OCI-LY1 (cell line): ENCODE measurements around the gene LMF1.
"Not testable (repeated sequence)": the region's sequence is repeated elsewhere in the genome, so short reads cannot be mapped to it uniquely, and the experiment has no call there.

Experiments used
- H2AFZ ChIP-seq: fragments of 200-600 bp; sonication (generic), shearing (Covaris generic); 2 replicates; pipeline ENCODE4 v1.6.0; 2014; ENCODE audit warnings: antibody characterized with exemption, mild to moderate bottlenecking, low read length
- H3F3A ChIP-seq: fragments of 200-600 bp; sonication (generic), shearing (Covaris generic); 2 replicates; pipeline ENCODE4 v1.6.0; 2014; ENCODE audit warnings: mild to moderate bottlenecking, antibody characterized with exemption, low read length, moderate library complexity; ENCODE audit not compliant: insufficient read depth
- H3K27ac ChIP-seq: fragments of 200-600 bp; sonication (generic); 2 replicates; pipeline ENCODE4 v1.5.1; 2014; ENCODE audit warnings: low read length, mixed run types, mild to moderate bottlenecking, low read depth; ENCODE audit not compliant: poor library complexity, severe bottlenecking
- H3K27me3 ChIP-seq: fragments of 200-600 bp; sonication (generic); 2 replicates; pipeline ENCODE4 v1.6.0; 2014; ENCODE audit warnings: antibody characterized with exemption, mild to moderate bottlenecking, low read length, moderate library complexity; ENCODE audit not compliant: insufficient read depth
- H3K36me3 ChIP-seq: fragments of 200-600 bp; sonication (generic); 2 replicates; pipeline ENCODE4 v1.6.1; 2014; ENCODE audit warnings: mild to moderate bottlenecking, antibody characterized with exemption, low read length, moderate library complexity, mixed read lengths; ENCODE audit not compliant: insufficient read depth
- H3K4me1 ChIP-seq: fragments of 200-600 bp; sonication (generic); 2 replicates; pipeline ENCODE4 v1.5.1; 2014; ENCODE audit warnings: mild to moderate bottlenecking, low read length, moderate library complexity; ENCODE audit not compliant: insufficient read depth, severe bottlenecking
- H3K4me2 ChIP-seq: fragments of 200-600 bp; sonication (generic), shearing (Covaris generic); 2 replicates; pipeline ENCODE4 v1.6.1; 2014; ENCODE audit warnings: low read length
- H3K4me3 ChIP-seq: fragments of 200-600 bp; sonication (generic); 2 replicates; pipeline ENCODE4 v1.5.1; 2014; ENCODE audit warnings: low read length, low read depth, mild to moderate bottlenecking, mixed read lengths; ENCODE audit not compliant: poor library complexity, severe bottlenecking
- H3K79me2 ChIP-seq: fragments of 200-600 bp; shearing (Covaris generic); 2 replicates; pipeline ENCODE4 v1.6.1; 2016; ENCODE audit warnings: mixed run types, low read length, mixed read lengths; ENCODE audit not compliant: insufficient read depth
- H3K9ac ChIP-seq: fragments of 200-600 bp; sonication (generic), shearing (Covaris generic); 2 replicates; pipeline ENCODE4 v1.6.1; 2014; ENCODE audit warnings: mild to moderate bottlenecking, low read length, mixed read lengths
- H3K9me2 ChIP-seq: fragments of 200-600 bp; sonication (generic), shearing (Covaris generic); 2 replicates; pipeline ENCODE4 v1.6.1; 2014; ENCODE audit warnings: low read depth, mild to moderate bottlenecking, low read length, mixed read lengths
- H3K9me3 ChIP-seq: fragments of 200-600 bp; shearing (Covaris generic); 2 replicates; pipeline ENCODE4 v1.6.1; 2014; ENCODE audit warnings: low read length, mixed read lengths
- H4K20me1 ChIP-seq: fragments of 200-600 bp; sonication (generic), shearing (Covaris generic); 2 replicates; pipeline ENCODE4 v1.6.0; 2016; ENCODE audit warnings: mild to moderate bottlenecking, low read length; ENCODE audit not compliant: insufficient read depth
- EZH2 ChIP-seq: fragments of 200-600 bp; sonication (generic), shearing (Covaris generic); IDR thresholded peaks from 2 replicates; pipeline ENCODE4 v1.8.0; 2017; ENCODE audit warnings: borderline replicate concordance, mixed run types, mild to moderate bottlenecking, antibody characterized with exemption, low read length, moderate library complexity, mixed read lengths
- TF ChIP-seq, protein P1 (sequence below): fragments of 200-600 bp; sonication (generic), shearing (Covaris generic); IDR thresholded peaks from 2 replicates; pipeline ENCODE4 v1.5.1; 2017; ENCODE audit warnings: mild to moderate bottlenecking, antibody characterized with exemption, low read length, moderate library complexity, mixed read lengths

LMF1 gene

DNA sequence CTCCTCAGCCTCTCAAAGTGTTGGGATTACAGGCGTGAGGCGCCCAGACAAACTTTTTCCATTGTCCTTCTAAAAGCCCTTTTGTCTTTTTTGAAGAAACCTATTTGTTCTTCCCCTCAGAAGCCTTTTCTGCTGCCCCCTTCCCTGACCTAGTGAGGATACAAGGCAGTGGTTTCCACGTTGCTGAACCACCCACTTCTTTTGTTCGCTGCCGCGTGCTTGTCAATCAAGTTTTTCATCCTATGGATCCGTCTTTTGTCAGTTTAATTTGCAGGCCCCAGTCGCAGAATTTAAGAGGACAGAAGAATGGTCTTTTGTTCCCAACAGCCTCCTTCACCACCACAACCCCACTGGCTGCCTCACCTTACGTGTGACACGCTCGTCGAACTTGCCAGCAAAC, 150.0 kb downstream of the LMF1 start:
- Histone ChIP-seq H3K9me2 (no peaks in the 10 kb centered on the region), H3K27me3 (peaks cover 9% of the 10 kb centered on the region; the same call in 1 of the 2 replicates), H3F3A (no peaks in the 10 kb centered on the region), H4K20me1 (no peaks in the 10 kb centered on the region), H3K79me2 (no peaks in the 10 kb centered on the region), H3K4me3 (no peak overlapping the region), H3K9ac (no peak overlapping the region), H3K27ac (no peak overlapping the region), H3K9me3 (no peaks in the 10 kb centered on the region), H2AFZ (no peak overlapping the region), H3K4me1 (no peaks in the 10 kb centered on the region), H3K36me3 (no peaks in the 10 kb centered on the region), H3K4me2 (no peak overlapping the region)
- no peak for TF ChIP-seq EZH2
- TF ChIP-seq, protein P1, sequence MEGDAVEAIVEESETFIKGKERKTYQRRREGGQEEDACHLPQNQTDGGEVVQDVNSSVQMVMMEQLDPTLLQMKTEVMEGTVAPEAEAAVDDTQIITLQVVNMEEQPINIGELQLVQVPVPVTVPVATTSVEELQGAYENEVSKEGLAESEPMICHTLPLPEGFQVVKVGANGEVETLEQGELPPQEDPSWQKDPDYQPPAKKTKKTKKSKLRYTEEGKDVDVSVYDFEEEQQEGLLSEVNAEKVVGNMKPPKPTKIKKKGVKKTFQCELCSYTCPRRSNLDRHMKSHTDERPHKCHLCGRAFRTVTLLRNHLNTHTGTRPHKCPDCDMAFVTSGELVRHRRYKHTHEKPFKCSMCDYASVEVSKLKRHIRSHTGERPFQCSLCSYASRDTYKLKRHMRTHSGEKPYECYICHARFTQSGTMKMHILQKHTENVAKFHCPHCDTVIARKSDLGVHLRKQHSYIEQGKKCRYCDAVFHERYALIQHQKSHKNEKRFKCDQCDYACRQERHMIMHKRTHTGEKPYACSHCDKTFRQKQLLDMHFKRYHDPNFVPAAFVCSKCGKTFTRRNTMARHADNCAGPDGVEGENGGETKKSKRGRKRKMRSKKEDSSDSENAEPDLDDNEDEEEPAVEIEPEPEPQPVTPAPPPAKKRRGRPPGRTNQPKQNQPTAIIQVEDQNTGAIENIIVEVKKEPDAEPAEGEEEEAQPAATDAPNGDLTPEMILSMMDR, result no peak

DNA sequence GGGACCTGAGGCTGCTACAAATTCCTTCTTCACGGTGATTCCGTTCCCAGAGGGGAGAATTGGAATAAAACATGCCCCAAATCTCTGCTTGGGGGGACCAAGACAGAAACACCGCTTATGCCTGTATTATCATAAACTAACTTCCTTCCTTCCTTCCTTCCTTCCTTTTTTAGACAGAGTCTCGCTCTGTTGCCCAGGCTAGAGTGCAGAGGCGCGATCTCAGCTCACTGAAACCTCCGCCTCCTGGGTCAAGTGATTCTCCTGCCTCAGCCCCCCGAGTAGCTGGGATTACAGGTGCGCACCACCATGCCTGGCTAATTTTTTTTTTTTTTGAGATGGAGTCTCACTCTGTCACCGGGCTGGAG, 150.8 kb downstream of the LMF1 start:
- H3K4me2 ChIP-seq, H3K9me3 ChIP-seq, H3K9ac ChIP-seq, H3K79me2 ChIP-seq, H2AFZ ChIP-seq, H3K4me3 ChIP-seq, H3K27ac ChIP-seq, H3F3A ChIP-seq, H3K9me2 ChIP-seq, H3K27me3 ChIP-seq, H4K20me1 ChIP-seq, H3K4me1 ChIP-seq, H3K36me3 ChIP-seq: not testable (repeated sequence)

DNA sequence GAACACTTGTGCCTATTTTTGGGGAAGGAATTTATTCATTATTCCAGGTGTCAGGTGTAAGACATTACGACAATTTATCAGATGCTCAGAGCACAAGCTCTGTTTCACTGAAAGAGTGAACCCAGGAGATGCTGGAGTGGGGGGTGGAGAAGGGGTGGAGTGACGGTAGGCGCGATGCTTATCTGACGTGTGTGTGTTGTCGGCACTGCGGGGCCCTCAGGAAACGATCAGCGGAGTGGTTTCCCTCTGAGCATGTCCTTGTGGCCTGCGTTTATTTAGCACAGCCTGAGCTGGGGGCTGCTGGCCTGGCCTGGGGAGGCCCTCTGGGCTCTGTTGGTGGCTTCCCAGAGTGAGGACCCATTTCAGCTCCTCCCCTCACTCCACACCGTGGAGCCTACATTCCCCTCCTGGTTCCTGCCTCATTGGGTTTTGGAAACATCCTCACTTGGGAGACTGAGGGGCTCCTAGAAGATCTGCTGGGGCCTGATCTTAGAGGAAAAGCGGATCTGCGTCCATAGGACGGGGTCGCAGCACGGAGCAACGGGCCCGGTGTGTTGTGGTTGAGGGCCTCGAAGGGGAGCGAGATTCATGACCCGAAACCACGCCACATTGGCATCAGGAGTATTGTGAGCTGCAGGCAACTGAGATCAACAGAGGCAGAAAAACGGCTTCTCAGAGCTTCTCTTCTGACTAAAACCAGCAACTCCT, 151.3 kb downstream of the LMF1 start:
- TF ChIP-seq EZH2, result no peak
- TF ChIP-seq, protein P1, result no peak
- no peak overlapping the region for H3K27ac ChIP-seq
- no peak overlapping the region for H3K4me2 ChIP-seq

DNA sequence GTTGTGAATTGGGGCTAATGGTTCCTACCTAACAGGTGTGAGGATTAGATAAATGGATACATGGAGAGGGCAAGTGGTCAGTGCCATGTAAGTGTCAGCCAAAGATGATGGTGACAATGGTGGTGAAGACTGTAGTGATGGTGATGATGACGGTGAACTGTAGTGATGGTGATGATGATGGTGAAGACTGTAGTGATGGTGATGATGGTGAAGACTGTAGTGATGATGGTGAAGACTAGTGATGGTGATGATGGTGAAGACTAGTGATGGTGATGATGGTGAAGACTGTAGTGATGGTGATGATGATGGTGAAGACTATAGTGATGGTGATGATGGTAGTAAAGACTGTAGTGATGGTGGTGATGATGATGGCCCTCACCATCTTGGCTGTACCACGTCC, 152.2 kb downstream of the LMF1 start:
- H3K4me2 ChIP-seq, result no peak overlapping the region
- H3K27ac ChIP-seq, result no peak overlapping the region

More for the DNA sequence above, 151.3 kb downstream of the LMF1 start:
- Histone ChIP-seq H3K9ac (no peak overlapping the region), H3K79me2 (no peaks in the 10 kb centered on the region), H2AFZ (no peak overlapping the region), H3K36me3 (no peaks in the 10 kb centered on the region), H3K9me2 (no peaks in the 10 kb centered on the region), H3K4me1 (no peaks in the 10 kb centered on the region), H3K4me3 (no peak overlapping the region), H3F3A (no peaks in the 10 kb centered on the region), H4K20me1 (no peaks in the 10 kb centered on the region), H3K9me3 (no peaks in the 10 kb centered on the region), H3K27me3 (peaks cover 9% of the 10 kb centered on the region; the same call in 1 of the 2 replicates)

More for the DNA sequence above, 152.2 kb downstream of the LMF1 start:
- Histone ChIP-seq H3K4me1 (no peaks in the 10 kb centered on the region), H3K9ac (no peak overlapping the region), H2AFZ (no peak overlapping the region), H3K9me2 (no peaks in the 10 kb centered on the region), H3K79me2 (no peaks in the 10 kb centered on the region), H3K9me3 (no peaks in the 10 kb centered on the region), H3K4me3 (no peak overlapping the region), H4K20me1 (no peaks in the 10 kb centered on the region), H3K27me3 (peaks cover 14% of the 10 kb centered on the region; the same call in 1 of the 2 replicates), H3F3A (no peaks in the 10 kb centered on the region), H3K36me3 (no peaks in the 10 kb centered on the region)
- no peak for TF ChIP-seq EZH2
- TF ChIP-seq, protein P1, result no peak
